G401.6 (cell line): Measurements from ENCODE around the gene KRT71.

Experiments
- FAIRE-seq: peaks from 2 replicates; lab custom pipeline; 2012; peaks lifted over from hg19 to GRCh38; lab: Jason Lieb, UNC

Gene KRT71

DNA sequence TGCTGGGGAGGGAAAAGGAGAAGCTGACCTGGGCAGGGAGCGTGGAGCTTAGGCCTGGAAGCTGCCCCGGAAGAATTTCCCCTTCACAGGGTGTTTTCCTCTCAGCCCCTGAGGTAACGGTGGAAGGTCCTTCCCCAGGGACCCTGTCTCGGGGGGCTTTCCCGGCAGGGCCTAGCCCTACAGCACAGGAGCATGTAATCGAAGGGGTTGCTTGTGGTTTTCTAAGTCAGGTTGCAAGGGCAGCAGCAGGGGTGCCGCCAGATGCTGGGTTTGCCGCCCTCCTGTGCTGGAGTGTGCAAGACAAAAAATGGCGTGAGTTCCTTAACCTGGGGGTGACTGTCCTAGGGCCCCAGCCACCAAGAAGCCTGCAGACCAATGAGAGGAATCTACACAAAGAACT lies 22.3 kb upstream of the KRT71 start:
- FAIRE-seq = no peak

GRCh38 chr12:52573743-52574142 lies 20.8 kb upstream of the KRT71 start, which contains the start of gene KRT74:
Gene KRT74 (minus strand): TSS chr12:52573843. CDS start chr12:52573777, 66 bp downstream.
- FAIRE-seq = no peak

- no peak for FAIRE-seq
These were observed 20.4 kb upstream of the KRT71 start for GRCh38 chr12:52573306-52573705.

DNA sequence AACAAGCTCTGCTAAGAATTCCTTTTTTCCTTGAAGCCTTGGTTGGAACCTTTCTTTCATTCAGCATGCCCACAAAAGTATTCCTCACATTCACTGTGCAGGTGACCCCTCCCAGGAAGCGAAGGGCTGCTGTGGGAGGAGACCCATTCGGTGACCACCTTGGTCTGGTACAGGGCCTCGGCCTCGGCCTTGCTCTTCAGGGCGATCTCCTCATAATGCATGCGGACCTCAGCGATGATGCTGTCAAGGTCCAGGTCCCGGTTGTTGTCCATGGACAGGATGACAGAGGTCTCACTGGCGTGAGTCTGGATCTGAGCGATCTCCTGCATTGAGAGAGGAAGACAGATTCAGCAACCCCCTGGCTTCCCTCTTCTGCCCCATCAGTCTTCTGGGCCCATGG lies 17.6 kb upstream of the KRT71 start:
- FAIRE-seq = no peak

- no peak for FAIRE-seq
These were observed 15.2 kb upstream of the KRT71 start for GRCh38 chr12:52568111-52568510.

DNA sequence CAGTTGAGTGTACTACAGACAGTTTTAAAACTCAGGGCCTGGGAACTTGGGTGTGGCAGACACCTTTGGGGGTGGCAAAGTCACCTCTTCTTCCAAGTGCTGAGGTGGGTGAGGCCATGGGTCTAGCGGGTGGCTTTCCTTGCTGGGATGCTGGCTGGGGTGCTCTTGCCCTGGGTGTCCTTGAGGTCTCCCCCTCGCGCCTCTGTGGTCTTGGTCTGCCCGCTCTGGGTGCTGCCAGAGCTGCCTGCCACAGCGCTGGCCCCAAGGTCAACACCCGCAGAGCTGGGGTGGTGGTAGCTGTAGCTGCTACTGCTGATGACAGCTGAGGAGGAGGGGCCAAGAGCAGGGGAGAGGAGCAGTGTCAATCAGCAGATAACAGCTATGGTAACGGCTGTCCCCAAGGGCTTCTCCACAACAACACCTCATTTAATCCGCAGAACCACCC lies 13.9 kb upstream of the KRT71 start:
- no peak for FAIRE-seq

DNA sequence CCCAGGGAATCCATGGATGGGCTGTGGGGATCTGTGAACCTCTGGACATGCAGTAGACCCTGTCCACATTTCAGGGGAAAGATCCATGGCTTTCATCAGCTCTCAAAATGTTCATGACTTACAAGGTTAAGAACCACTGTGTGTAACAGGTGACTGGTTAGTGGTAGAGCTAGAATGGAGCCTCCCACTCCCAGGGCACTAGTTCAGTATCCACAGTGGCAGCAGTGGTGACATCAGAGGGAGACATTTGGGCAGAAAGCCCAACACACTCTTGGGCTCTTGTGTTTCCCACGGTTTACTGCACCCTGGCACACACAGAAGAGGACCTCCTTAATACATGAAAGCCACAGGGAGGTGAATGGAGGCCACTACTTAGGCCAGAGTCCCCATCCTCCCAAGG lies 11.6 kb upstream of the KRT71 start:
- no peak for FAIRE-seq

- FAIRE-seq = no peak
These were observed 9.0 kb upstream of the KRT71 start for GRCh38 chr12:52561880-52562449.

DNA sequence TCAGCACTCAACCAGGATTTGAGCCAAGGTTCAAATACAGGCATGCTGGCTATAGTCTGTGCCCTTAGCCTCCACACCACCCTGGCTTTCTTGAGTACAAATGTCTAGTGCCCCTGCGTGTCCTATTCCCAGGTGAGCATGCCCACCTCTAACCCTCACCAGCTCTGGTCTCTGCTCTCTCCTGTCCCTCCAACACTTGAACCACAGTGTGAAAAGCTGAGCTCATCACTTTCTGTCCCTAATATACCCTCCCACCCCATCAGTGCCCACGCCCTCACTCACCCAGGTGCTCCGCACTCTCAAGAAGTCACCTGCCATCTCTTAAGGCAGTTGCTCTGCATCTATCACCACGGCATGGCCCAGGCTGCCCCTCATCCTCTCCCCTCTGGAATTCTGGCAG lies 7.0 kb upstream of the KRT71 start:
- no peak for FAIRE-seq

GRCh38 chr12:52558781-52559445 lies 6.0 kb upstream of the KRT71 start:
- FAIRE-seq = no peak

GRCh38 chr12:52557476-52557875 lies 4.5 kb upstream of the KRT71 start:
- FAIRE-seq = no peak

DNA sequence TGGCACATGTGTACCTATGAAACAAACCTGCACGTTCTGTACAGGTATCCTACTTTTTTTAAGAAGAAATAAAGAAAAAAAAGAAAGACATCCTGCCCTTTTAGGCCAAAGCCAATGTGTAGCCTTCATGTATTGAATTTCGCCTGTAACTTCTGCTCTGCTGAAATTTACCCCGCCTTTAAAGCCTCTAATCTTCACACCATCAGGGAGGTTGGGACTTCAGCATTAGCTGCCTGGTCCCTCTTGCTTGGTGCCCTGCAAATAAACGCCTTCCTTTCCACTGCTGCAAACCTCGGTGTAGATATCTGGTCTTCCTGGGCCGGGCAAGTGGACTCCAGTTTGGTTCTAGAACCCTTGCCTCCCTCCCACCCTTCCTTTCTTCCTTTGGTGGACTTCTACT lies 2.6 kb upstream of the KRT71 start:
- no peak for FAIRE-seq

DNA sequence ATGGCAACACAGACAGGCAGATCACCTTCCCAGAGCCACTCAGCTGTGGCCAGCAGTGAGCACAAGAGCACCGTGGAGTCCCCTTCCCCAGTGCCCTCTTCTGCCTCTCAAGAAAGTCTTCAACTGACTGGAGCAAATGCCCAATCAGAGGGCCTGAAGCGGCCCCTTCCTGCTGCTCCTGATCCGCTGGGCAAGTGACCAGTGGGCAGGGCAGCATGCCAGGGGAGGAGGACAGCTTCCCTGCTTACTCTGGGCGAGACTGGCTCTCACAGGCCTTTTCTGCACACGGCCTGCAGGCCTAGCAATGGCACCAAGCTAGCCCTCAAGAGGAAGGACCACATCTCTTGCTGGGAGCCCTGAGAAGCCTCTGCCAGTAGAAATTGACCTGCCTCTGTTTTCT lies 890 bp downstream of the KRT71 start:
- FAIRE-seq = no peak

DNA sequence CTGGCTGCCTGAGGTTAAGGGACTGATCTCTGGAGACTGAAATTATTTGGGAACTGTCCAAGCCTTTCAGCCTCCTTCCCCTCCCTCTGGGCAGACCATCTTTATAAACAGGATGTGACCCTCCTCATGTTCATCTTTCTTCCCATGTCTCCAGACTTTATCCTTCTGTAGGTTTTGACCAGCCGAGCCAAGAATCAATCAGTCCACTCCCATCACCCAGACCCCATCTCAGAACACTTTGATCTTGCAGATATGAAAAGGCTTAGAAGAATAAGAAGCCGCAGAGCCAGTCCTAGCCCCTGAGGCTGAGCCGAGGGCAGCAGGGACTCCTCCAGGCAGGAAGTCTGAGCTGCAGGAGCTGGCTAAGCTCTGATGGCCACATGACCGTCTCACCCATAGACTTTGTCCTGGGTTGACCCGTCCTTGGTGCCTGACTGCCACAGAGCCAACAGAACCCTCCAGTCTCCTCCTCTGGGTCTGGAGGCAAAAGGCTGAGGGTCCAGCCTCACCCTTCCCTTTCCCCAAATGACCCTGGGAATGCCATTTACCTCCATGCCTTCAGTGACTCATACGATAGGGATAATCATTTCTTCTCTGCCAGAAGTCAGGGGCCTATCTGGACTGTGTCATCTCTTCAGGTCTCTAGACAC lies 1.6 kb downstream of the KRT71 start:
- FAIRE-seq = no peak

GRCh38 chr12:52546126-52546525 lies 6.8 kb downstream of the KRT71 start:
- no peak for FAIRE-seq

DNA sequence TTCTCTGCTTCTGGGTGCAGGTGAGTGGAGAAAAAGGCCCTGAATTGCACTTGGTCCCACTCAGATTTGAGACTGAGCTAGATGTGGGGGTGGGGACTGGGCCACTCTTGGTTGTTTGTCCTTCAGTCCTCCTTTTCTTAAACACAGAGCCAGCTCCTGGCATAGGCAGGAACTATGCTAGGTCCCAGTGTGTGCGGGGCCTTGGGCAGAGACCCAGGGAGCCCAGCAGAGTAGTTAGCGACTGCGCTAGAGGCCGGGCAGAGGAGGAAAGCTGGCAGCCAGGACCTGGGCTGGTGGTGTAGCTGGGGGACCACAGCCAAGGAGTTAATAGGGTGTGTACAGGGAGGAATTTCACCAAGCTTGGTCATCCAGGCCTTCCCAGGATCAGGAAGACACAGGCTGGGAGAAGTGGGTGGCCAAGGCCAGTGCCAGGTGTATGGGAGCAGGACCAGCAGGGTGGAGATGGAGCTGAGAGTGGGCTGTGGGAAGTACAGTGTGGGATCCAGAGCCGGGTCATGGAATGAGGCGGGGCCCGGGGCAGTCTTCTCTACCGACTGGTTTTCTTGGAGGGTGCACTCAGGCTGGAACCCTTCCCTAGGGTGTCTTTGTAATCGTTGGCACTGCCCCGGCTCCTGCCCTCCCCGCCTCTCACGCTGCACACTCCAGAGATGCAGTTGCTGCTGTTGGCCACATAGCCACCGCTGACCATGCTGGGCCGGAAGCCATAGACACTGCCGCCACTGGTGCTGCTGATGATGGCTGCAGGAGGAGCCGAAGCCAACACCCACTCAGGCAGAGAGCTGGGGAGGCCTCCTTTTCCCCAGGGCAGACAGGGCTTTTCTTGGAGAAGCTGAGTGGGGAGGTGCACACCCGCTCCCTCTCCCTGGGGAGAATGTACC lies 8.7 kb downstream of the KRT71 start:
- FAIRE-seq = no peak

- no peak for FAIRE-seq
These were observed 10.1 kb downstream of the KRT71 start for GRCh38 chr12:52542785-52543318.

DNA sequence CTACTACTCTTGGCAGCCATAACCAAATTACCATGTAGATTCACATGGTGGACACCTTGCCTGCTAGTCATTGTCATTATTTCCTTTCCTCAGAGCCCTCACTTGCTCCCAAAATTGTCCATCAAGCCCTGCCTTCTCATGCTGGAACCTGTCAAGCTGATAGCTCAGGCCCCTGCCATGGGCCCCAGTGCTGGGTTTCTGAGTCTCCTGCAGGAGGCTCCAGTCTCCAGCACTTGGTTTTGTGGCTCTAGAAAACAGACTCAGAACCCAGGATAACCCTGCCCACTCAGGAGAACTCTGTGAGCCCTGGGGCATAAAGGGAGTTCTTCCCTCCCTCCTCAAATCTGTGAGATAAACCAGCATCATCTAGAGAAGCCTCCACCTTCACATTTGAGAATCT lies 10.8 kb downstream of the KRT71 start:
- no peak for FAIRE-seq

DNA sequence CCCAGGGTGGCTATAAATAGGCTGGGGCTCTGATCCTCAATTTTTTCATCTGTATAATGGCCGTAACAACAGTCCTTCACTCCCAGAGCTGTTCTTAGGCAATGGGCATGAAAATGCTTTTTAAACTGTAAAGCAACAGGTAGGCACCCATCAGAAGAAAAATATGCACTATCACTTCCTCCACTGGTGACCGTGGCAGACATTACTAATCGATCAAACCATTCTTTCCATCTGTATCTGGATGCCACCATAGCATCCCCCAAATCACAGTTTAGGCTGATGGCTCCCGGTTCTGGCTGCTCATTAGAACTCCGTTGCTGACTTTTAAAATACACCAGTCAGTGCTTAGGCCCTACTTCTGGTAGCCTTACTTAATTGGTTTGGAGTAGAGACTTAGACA lies 11.2 kb downstream of the KRT71 start:
- FAIRE-seq = no peak

DNA sequence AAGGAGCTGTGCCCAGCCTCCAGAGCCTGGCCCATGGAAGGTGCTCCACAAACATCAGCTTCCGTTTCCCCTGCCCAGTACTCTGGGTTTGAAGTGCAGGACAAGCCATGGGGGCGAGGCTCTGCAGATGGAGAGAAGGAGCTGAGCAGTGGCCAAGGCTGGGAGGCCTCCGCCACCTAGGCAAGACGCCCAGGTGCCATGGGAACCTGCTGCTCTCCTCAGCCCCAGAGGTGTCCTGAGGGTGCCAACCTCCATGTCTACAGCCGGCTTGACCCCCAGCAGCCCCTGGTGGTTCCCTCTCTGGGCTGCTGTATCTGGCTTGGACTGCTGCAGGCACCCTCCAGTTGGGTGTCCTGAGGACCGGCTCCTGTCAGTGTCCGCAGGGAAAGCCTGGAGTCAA lies 12.4 kb downstream of the KRT71 start:
- no peak for FAIRE-seq

DNA sequence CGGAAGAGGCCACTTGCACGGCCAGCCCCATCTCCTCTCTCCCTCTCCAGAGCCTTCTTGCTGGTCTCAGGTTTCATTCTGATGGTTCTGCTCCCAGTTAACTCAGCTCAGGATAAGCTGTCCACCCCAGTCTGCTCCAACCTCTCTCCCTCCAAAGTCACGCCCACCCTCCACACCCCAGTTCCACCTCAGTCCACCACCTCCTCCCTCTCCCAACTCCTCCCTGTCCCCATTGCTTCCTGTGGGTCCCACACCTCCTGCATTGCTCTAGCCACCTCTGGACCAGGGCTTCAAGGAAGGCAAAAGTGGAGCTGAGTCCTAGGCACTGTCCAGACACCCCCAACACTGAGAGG lies 13.1 kb downstream of the KRT71 start:
- no peak for FAIRE-seq

GRCh38 chr12:52539083-52539820 lies 13.7 kb downstream of the KRT71 start:
- no peak for FAIRE-seq
